ENCODE results near the gene SUZ12. TPM values are rescaled to one million over a fixed set of nuclear protein-coding genes. Genes with fewer than 3 reads are reported as not detected.
A peak's percentile ranks its signal among the peaks of the same experiment; 100 is the strongest.
"Not testable (repeated sequence)": the region's sequence is repeated elsewhere in the genome, so short reads cannot be mapped to it uniquely, and the experiment has no call there.

SUZ12 gene
- total and polyA plus RNA-seq, 12 donors, result 5.1 to 15.5 (median 14.0) TPM

- Histone ChIP-seq H3K4me1 (peaks cover 0 to 6% (median 0%) of the 10 kb centered on the region in 9 donors), H3K27ac (no peak overlapping the region), H3K4me3 (no peak overlapping the region), H3K9me3 (no peaks in the 10 kb centered on the region), H3K36me3 (no peaks in the 10 kb centered on the region), H3K27me3 (peaks cover 0 to 73% (median 40%) of the 10 kb centered on the region in 7 donors)
- TF ChIP-seq CTCF (IDR thresholded peaks at IDR 0.05), result no peak
- DNase-seq (no peak), ATAC-seq (no peak)
- WGBS, 2 donors, result 83 to 87% methylated on average over 10 of the region's 10 CpGs
- intact Hi-C loops (cut with DNase I), result no loop called here
Observed at GRCh38 chr17:31919802-31920525, 16.8 kb upstream of the SUZ12 start.

GRCh38 chr17:31926100-31926729 is 10.6 kb upstream of the SUZ12 start:
- Histone ChIP-seq H3K4me1 (peaks cover 0 to 6% (median 0%) of the 10 kb centered on the region in 9 donors), H3K9me3 (no peaks in the 10 kb centered on the region), H3K27ac (no peak overlapping the region), H3K36me3 (no peaks in the 10 kb centered on the region), H3K4me3 (no peak overlapping the region), H3K27me3 (peaks cover 0 to 22% (median 0%) of the 10 kb centered on the region in 7 donors)
- intact Hi-C loops (cut with DNase I), result no loop called here
- DNase-seq, result no peak
- TF ChIP-seq CTCF (IDR thresholded peaks at IDR 0.05), result no peak
- no peak for ATAC-seq
- WGBS, 2 donors, result 88 to 92% methylated on average over 5 of the region's 5 CpGs

- Histone ChIP-seq H3K4me3 (no peak overlapping the region), H3K9me3 (no peaks in the 10 kb centered on the region), H3K27ac (no peak overlapping the region), H3K36me3 (no peaks in the 10 kb centered on the region), H3K27me3 (no peaks in the 10 kb centered on the region), H3K4me1 (peaks cover 0 to 4% (median 0%) of the 10 kb centered on the region in 9 donors)
- ATAC-seq (no peak), DNase-seq (no peak)
- intact Hi-C loops (cut with DNase I), result no loop called here
- no peak for TF ChIP-seq CTCF (IDR thresholded peaks at IDR 0.05)
- 40 to 58% methylated on average over 1 of the region's 1 CpG for WGBS, 2 donors
Observed at GRCh38 chr17:31931756-31932155, 5.1 kb upstream of the SUZ12 start.

- no peak for TF ChIP-seq CTCF (IDR thresholded peaks at IDR 0.05)
- H3K36me3 ChIP-seq, result peaks cover 0 to 7% (median 0%) of the 10 kb centered on the region in 9 donors
- ATAC-seq (no peak), DNase-seq (no peak)
- intact Hi-C loops (cut with DNase I), result loop anchor here in 1 of 10 donors (5.0 kb wide), 1 partner anchor 33 kb away; the partner anchor contains the start of gene UTP6
- 91 to 97% methylated on average over 5 of the region's 5 CpGs for WGBS, 2 donors
- no peak overlapping the region for H3K27ac ChIP-seq
- H3K9me3 ChIP-seq, result no peaks in the 10 kb centered on the region
- no peak overlapping the region for H3K4me3 ChIP-seq
- H3K27me3 ChIP-seq, result no peaks in the 10 kb centered on the region
- H3K4me1 ChIP-seq, result peaks cover 2 to 22% (median 13%) of the 10 kb centered on the region in 9 donors
Observed at GRCh38 chr17:31935512-31935911, 1.3 kb upstream of the SUZ12 start.

- not testable (repeated sequence) for H3K27me3 ChIP-seq, DNase-seq, ATAC-seq, H3K9me3 ChIP-seq
- H3K36me3 ChIP-seq, result peaks cover 0 to 33% (median 6%) of the 10 kb centered on the region in 9 donors
- peak overlapping the region in 8 of 10 donors; percentile 6 to 50 (median 42) for H3K4me3 ChIP-seq
- 15 to 17% methylated on average over 9 of the region's 12 CpGs for WGBS, 2 donors
- intact Hi-C loops (cut with DNase I), result loop anchor here in 1 of 10 donors (5.0 kb wide), 1 partner anchor 36 kb away; the partner anchor contains the start of gene UTP6
- H3K27ac ChIP-seq, result peak overlapping the region in 1 of 10 donors; percentile 21
- H3K4me1 ChIP-seq, result peaks cover 2 to 22% (median 13%) of the 10 kb centered on the region in 9 donors
Observed at GRCh38 chr17:31937926-31938641, 1.3 kb downstream of the SUZ12 start.

- H3K9me3 ChIP-seq; DNase-seq; H3K27ac ChIP-seq; H3K4me3 ChIP-seq; H3K27me3 ChIP-seq; ATAC-seq; intact Hi-C loops (cut with DNase I): not testable (repeated sequence)
- 95 to 97% methylated on average over 11 of the region's 11 CpGs for WGBS, 2 donors
- Histone ChIP-seq H3K36me3 (peaks cover 0 to 67% (median 6%) of the 10 kb centered on the region in 9 donors), H3K4me1 (peaks cover 0 to 18% (median 13%) of the 10 kb centered on the region in 9 donors)
Observed at GRCh38 chr17:31941916-31942315, 5.1 kb downstream of the SUZ12 start.
